ENCODE measurements around the gene TRIM29.
A peak's percentile ranks its signal among the peaks of the same experiment; 100 is the strongest.

TRIM29 gene

DNA sequence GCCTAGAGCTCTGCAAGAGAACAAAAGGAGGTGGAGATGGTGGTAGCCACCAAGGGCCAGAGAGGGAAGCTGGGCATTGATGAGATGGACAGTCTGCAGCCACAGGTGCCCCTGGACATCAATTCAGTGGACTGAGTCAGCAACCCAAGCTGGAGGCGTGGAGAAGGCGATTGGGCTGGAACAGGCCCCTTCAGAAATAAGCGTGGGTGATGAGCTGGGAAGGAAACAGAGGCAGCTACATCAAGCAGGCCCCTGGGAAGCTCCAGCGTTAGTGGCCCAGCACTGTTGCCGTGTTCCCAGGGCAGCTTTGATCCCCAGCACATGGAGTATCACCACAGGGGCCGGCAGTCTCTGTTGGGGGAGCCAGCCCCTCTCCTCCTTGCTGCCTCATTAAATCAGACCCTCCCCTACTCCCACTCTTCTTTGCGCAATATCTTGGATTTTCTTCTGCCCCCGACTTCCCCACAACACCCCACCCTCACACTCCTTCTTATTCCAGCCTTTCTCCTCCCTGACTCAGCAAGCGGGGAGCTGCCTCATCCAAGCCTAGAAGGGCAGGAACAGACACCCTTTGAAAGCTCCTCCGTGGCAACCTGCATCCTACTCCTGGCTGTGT, 41.3 kb upstream of the TRIM29 start:
- no peak overlapping the region for H3K4me3 ChIP-seq (ENCODE audit: control insufficient read depth, low read depth, low read length)
- peak; percentile 68 for DNase-seq (ENCODE audit: low read depth)
- TF ChIP-seq, protein P1, sequence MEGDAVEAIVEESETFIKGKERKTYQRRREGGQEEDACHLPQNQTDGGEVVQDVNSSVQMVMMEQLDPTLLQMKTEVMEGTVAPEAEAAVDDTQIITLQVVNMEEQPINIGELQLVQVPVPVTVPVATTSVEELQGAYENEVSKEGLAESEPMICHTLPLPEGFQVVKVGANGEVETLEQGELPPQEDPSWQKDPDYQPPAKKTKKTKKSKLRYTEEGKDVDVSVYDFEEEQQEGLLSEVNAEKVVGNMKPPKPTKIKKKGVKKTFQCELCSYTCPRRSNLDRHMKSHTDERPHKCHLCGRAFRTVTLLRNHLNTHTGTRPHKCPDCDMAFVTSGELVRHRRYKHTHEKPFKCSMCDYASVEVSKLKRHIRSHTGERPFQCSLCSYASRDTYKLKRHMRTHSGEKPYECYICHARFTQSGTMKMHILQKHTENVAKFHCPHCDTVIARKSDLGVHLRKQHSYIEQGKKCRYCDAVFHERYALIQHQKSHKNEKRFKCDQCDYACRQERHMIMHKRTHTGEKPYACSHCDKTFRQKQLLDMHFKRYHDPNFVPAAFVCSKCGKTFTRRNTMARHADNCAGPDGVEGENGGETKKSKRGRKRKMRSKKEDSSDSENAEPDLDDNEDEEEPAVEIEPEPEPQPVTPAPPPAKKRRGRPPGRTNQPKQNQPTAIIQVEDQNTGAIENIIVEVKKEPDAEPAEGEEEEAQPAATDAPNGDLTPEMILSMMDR (conservative IDR thresholded peaks at IDR 0.05; ENCODE audit: control insufficient read depth, insufficient read depth, low read depth, low read length) = no peak

DNA sequence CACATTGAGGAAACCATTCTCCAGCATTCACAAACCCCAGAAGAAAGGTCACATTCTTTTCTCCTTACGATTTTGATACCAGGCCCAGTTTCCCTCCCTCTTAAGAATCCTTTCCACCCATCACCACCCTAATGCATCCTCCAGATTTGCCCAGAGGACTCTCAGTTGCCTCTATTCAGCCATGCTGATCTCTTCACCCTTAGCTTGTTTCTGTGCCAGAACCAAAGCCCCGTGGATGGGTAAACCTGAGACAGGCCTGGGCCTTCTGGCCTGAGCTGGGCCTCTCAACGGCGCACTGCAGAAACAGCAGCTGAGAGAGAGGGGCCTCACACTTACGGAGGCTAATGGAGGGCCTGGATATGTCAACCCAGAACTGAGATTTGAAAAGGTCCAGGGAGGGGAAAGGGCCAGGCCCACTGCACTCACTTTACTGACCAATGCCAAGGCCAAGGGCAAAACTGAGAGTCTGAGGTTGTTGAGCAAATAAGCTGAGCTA, 40.7 kb upstream of the TRIM29 start:
- no peak overlapping the region for H3K4me3 ChIP-seq (ENCODE audit: control insufficient read depth, low read depth, low read length)
- peak; percentile 50 for DNase-seq (ENCODE audit: low read depth)
- TF ChIP-seq, protein P1 (conservative IDR thresholded peaks at IDR 0.05; ENCODE audit: control insufficient read depth, insufficient read depth, low read depth, low read length) = no peak

DNA sequence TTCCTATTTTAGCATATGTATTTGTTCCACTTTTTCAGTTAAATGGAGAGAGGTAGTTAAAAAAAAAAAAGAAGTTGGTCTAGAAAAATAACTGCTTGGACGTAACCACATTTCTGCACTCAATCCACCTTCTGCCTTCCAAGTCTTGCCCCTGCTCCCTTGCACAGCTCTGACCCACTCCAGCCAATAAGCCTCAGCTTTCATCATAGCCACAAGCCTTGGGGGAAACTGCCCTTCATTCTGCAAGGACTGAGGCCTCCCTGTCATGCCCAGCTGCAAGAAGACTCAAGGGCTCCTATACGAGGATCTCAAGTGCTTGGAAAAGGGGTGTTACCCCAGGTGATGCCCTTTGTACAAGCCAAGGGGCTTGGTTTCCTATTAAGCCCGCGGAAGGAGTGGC, 37.0 kb upstream of the TRIM29 start:
- no peak for DNase-seq (ENCODE audit: low read depth)
- no peak overlapping the region for H3K4me3 ChIP-seq (ENCODE audit: control insufficient read depth, low read depth, low read length)
- TF ChIP-seq, protein P1 (conservative IDR thresholded peaks at IDR 0.05; ENCODE audit: control insufficient read depth, insufficient read depth, low read depth, low read length) = no peak

DNA sequence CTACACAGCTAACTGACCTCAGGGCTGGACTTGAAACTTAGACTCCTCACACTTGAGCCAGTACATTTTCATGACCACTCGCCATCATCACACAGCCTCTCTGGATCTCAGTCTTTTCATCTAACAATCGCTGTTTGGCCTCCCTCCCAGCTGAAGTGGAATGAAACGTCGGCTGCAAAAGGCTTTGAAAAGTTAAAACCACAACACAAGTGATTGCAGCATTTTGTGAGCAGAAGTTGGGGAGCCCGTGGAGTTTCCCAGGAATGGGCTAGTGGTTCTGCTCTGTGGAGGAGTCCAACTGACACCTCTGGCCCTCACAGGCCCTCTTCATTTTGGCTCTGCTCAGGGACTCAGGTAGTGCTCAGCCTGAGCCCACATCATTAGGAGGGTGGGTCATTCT, 35.9 kb upstream of the TRIM29 start:
- TF ChIP-seq, protein P1 (conservative IDR thresholded peaks at IDR 0.05; ENCODE audit: control insufficient read depth, insufficient read depth, low read depth, low read length) = no peak
- H3K4me3 ChIP-seq (ENCODE audit: control insufficient read depth, low read depth, low read length) = no peak overlapping the region
- DNase-seq (ENCODE audit: low read depth) = no peak

DNA sequence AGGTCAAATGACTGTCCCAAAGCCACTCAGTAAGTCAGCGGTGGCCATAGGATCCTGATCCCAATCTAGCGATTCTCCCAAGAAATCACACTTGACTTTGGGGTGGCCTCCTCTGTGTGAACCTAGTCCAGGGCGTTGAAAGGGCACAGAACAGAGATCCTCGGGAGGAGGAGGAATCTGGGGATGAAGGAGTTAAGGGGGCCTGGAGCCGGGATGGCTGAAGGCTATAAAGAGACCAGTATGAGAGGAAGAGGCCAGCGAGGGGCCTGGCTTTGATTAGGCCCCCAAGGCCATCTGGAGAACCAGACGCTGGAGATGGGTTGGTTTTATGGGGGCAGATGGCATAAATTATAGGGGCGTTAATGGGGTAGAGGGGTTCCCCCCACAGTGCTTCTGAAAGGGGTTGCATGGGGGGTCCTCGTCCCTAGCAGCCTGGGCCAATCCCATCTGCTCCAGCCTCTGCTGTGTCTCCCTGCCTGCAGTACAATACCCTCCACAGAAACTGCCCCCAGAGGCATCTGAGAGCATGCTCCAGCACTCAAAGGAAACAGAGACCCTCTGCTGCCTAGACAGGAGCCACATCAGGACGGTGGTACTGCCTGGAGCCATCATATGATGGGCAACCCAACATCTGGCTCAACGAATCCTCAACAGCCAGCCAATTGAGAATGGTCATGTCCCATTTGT, 35.2 kb upstream of the TRIM29 start:
- TF ChIP-seq, protein P1 (conservative IDR thresholded peaks at IDR 0.05; ENCODE audit: control insufficient read depth, insufficient read depth, low read depth, low read length) = no peak
- no peak overlapping the region for H3K4me3 ChIP-seq (ENCODE audit: control insufficient read depth, low read depth, low read length)
- DNase-seq (ENCODE audit: low read depth) = no peak

DNA sequence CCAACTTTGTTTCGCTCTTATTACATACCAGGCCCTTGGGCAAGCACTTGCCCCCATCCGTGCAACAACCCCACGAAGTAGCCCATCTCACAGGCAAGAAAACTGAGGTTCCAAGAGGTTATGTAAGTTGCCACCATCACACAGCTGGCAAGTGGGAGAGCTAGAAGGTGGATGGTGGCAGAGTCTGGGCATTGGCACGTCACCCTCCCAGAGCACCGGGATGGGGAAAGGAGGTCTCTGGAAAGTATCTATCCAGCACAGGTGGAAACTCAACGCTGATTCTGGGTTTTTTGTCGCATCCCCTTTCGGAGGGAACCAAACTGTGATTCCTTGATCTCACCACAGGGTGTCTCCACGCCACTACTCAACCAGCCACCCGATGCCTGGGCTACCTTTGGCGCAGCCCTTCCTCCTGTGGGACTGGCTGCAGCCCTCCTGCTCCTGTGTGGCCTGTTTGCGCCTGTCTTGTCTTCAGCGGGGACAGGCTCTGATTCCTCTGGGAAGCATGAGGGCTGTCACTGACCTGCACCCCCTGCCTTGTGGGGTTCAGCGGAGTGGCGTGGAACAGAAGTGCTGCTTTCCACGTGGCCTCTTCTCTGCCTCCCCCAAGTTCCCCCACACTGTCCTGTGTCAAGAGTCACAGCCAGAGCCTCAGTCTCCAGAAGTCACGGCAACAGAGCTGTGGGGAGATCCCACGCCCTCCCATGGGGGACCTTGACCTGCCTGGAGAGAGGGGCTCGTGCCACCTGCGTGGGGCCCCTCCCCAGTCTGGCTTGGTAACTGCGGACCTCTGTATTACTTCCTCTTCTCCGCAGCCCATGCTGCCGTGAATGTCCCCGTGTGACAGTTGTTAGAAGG, 34.4 kb upstream of the TRIM29 start:
- TF ChIP-seq, protein P1 (conservative IDR thresholded peaks at IDR 0.05; ENCODE audit: control insufficient read depth, insufficient read depth, low read depth, low read length) = peak; percentile 88
- H3K4me3 ChIP-seq (ENCODE audit: control insufficient read depth, low read depth, low read length) = no peak overlapping the region
- peak; percentile 68 for DNase-seq (ENCODE audit: low read depth)

Measured in fibroblast of mammary gland (primary cell).